ENCODE measurements around the gene LNX2. TPM values are rescaled to one million over a fixed set of nuclear protein-coding genes. Genes with fewer than 3 reads are reported as not detected.

Gene LNX2
- total and polyA plus RNA-seq, 7 experiments from 2014 or later: 3.2 to 10.7 (median 4.5) TPM

GRCh38 chr13:27634791-27635190, 14.5 kb upstream of the LNX2 start:
- ChIA-PET POLR2A (interaction anchor here (1.4 kb wide), 1 partner anchor 13 kb away, joined by 8 read pairs; the partner anchor contains the start of gene POLR1D), CTCF (no interaction called here)
- no peak overlapping the region for H3K27ac ChIP-seq (ENCODE audit: low read depth, low read length)

GRCh38 chr13:27634231-27634630, 13.9 kb upstream of the LNX2 start:
- intact Hi-C loops (cut with micrococcal nuclease): no loop called here
- Histone ChIP-seq H3K27me3 (ENCODE audit: control insufficient read depth in 2 of 2, insufficient read depth in 2 of 2, low read length in 2 of 2) (no peaks in the 10 kb centered on the region), H3K27ac (ENCODE audit: low read depth, low read length) (no peak overlapping the region), H3K4me1 (ENCODE audit: control insufficient read depth in 2 of 2, insufficient read depth in 2 of 2, low read length in 2 of 2) (peaks cover under 1 to 9% of the 10 kb centered on the region in 2 donors), H3K4me3 (ENCODE audit: low read length) (no peak overlapping the region), H3K36me3 (ENCODE audit: control insufficient read depth in 2 of 3, insufficient read depth in 3 of 3, low read length in 3 of 3) (no peaks in the 10 kb centered on the region), H3K9me3 (ENCODE audit: control insufficient read depth in 2 of 3, low read length in 3 of 3) (no peaks in the 10 kb centered on the region)
- peaks cover 29 to 83% (median 69%) of the 10 kb centered on the region in 7 donors for H3K4me1 Mint-ChIP-seq
- no peaks in the 10 kb centered on the region for H3K9me3 Mint-ChIP-seq
- DNase-seq: no peak
- peaks cover 3 to 39% (median 16%) of the 10 kb centered on the region in 5 donors for H3K36me3 Mint-ChIP-seq
- ChIA-PET POLR2A (interaction anchor here (1.4 kb wide), 1 partner anchor 12 kb away, joined by 8 read pairs; the partner anchor contains the start of gene POLR1D), CTCF (no interaction called here)
- H3K27ac Mint-ChIP-seq: peak overlapping the region in 1 of 9 donors; percentile 4
- no peaks in the 10 kb centered on the region for H3K27me3 Mint-ChIP-seq
- no peak for ATAC-seq
- no peak overlapping the region for H3K4me3 Mint-ChIP-seq

More at GRCh38 chr13:27634791-27635190, 14.5 kb upstream of the LNX2 start:
- ATAC-seq: no peak
- intact Hi-C loops (cut with micrococcal nuclease): no loop called here
- Mint-ChIP-seq H3K27me3 (no peaks in the 10 kb centered on the region), H3K4me1 (peaks cover 29 to 85% (median 73%) of the 10 kb centered on the region in 7 donors), H3K4me3 (no peak overlapping the region), H3K9me3 (no peaks in the 10 kb centered on the region), H3K36me3 (peaks cover 3 to 41% (median 16%) of the 10 kb centered on the region in 5 donors), H3K27ac (no peak overlapping the region)
- H3K4me1 ChIP-seq (ENCODE audit: control insufficient read depth in 2 of 2, insufficient read depth in 2 of 2, low read length in 2 of 2): peaks cover 0 to 9% of the 10 kb centered on the region in 2 donors
- H3K9me3 ChIP-seq (ENCODE audit: control insufficient read depth in 2 of 3, low read length in 3 of 3): no peaks in the 10 kb centered on the region
- H3K36me3 ChIP-seq (ENCODE audit: control insufficient read depth in 2 of 3, insufficient read depth in 3 of 3, low read length in 3 of 3): no peaks in the 10 kb centered on the region
- H3K27me3 ChIP-seq (ENCODE audit: control insufficient read depth in 2 of 2, insufficient read depth in 2 of 2, low read length in 2 of 2): no peaks in the 10 kb centered on the region
- H3K4me3 ChIP-seq (ENCODE audit: low read length): no peak overlapping the region
- DNase-seq: no peak

DNA sequence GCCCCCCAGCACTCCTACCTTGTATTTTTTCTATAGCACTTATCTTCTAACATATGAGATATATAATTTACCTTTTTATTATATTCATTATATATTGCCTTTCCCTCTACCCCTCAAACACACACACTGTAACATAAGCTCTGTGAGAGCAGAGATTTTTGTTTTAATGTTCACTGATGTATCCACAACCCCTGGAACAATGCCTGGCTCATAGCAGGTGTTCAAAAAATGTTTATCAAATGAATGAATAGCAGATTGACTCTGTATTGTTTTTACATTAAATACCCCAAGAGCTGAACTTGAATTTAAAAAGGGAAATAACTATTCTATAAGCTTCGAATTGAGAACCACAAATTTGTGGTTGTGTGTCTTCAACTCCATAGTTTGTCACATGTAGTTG, 12.3 kb upstream of the LNX2 start:
- CTCF ChIA-PET: interaction anchor here (1.6 kb wide), 1 partner anchor 10 kb away, joined by 3 read pairs; no protein-coding TSS in a partner anchor
- Histone ChIP-seq H3K4me3 (ENCODE audit: low read length) (no peak overlapping the region), H3K27me3 (ENCODE audit: control insufficient read depth in 2 of 2, insufficient read depth in 2 of 2, low read length in 2 of 2) (no peaks in the 10 kb centered on the region), H3K9me3 (ENCODE audit: control insufficient read depth in 2 of 3, low read length in 3 of 3) (no peaks in the 10 kb centered on the region), H3K27ac (ENCODE audit: low read depth, low read length) (no peak overlapping the region), H3K36me3 (ENCODE audit: control insufficient read depth in 2 of 3, insufficient read depth in 3 of 3, low read length in 3 of 3) (no peaks in the 10 kb centered on the region), H3K4me1 (ENCODE audit: control insufficient read depth in 2 of 2, insufficient read depth in 2 of 2, low read length in 2 of 2) (peaks cover 4 to 9% of the 10 kb centered on the region in 2 donors)
- Mint-ChIP-seq H3K27ac (peak overlapping the region in 2 of 9 donors; percentile 17 to 23), H3K36me3 (peaks cover 3 to 43% (median 20%) of the 10 kb centered on the region in 5 donors), H3K27me3 (no peaks in the 10 kb centered on the region), H3K9me3 (no peaks in the 10 kb centered on the region), H3K4me3 (no peak overlapping the region), H3K4me1 (peaks cover 35 to 86% (median 75%) of the 10 kb centered on the region in 7 donors)
- intact Hi-C loops (cut with micrococcal nuclease): no loop called here
- no peak for DNase-seq
- POLR2A ChIA-PET: interaction anchor here (0.8 kb wide), 1 partner anchor 13 kb away, joined by 3 read pairs; no protein-coding TSS in a partner anchor
- no peak for ATAC-seq

- intact Hi-C loops (cut with micrococcal nuclease): no loop called here
- Histone ChIP-seq H3K4me1 (ENCODE audit: control insufficient read depth in 2 of 2, insufficient read depth in 2 of 2, low read length in 2 of 2) (peaks cover 4 to 9% of the 10 kb centered on the region in 2 donors), H3K36me3 (ENCODE audit: control insufficient read depth in 2 of 3, insufficient read depth in 3 of 3, low read length in 3 of 3) (peaks cover 0 to 3% (median 0%) of the 10 kb centered on the region in 3 experiments), H3K27ac (ENCODE audit: low read depth, low read length) (no peak overlapping the region), H3K27me3 (ENCODE audit: control insufficient read depth in 2 of 2, insufficient read depth in 2 of 2, low read length in 2 of 2) (no peaks in the 10 kb centered on the region), H3K4me3 (ENCODE audit: low read length) (no peak overlapping the region), H3K9me3 (ENCODE audit: control insufficient read depth in 2 of 3, low read length in 3 of 3) (no peaks in the 10 kb centered on the region)
- Mint-ChIP-seq H3K4me1 (peaks cover 38 to 89% (median 78%) of the 10 kb centered on the region in 7 donors), H3K9me3 (no peaks in the 10 kb centered on the region), H3K4me3 (no peak overlapping the region), H3K27me3 (no peaks in the 10 kb centered on the region), H3K27ac (peak overlapping the region in 2 of 9 donors; percentile 17 to 23), H3K36me3 (peaks cover 3 to 48% (median 20%) of the 10 kb centered on the region in 5 donors)
- no peak for ATAC-seq
- ChIA-PET CTCF (interaction anchor here (1.6 kb wide), 1 partner anchor 9 kb away, joined by 3 read pairs; no protein-coding TSS in a partner anchor), POLR2A (interaction anchor here (0.8 kb wide), 1 partner anchor 13 kb away, joined by 3 read pairs; no protein-coding TSS in a partner anchor)
- DNase-seq: no peak
These were observed 11.9 kb upstream of the LNX2 start for GRCh38 chr13:27632214-27632613.

- Histone ChIP-seq H3K9me3 (ENCODE audit: control insufficient read depth in 2 of 3, low read length in 3 of 3) (no peaks in the 10 kb centered on the region), H3K36me3 (ENCODE audit: control insufficient read depth in 2 of 3, insufficient read depth in 3 of 3, low read length in 3 of 3) (peaks cover 0 to 5% (median 0%) of the 10 kb centered on the region in 3 experiments), H3K27me3 (ENCODE audit: control insufficient read depth in 2 of 2, insufficient read depth in 2 of 2, low read length in 2 of 2) (no peaks in the 10 kb centered on the region), H3K4me1 (ENCODE audit: control insufficient read depth in 2 of 2, insufficient read depth in 2 of 2, low read length in 2 of 2) (peaks cover 4 to 6% of the 10 kb centered on the region in 2 donors), H3K27ac (ENCODE audit: low read depth, low read length) (no peak overlapping the region), H3K4me3 (ENCODE audit: low read length) (no peak overlapping the region)
- Mint-ChIP-seq H3K27ac (no peak overlapping the region), H3K9me3 (no peaks in the 10 kb centered on the region), H3K27me3 (no peaks in the 10 kb centered on the region), H3K4me3 (no peak overlapping the region), H3K4me1 (peaks cover 36 to 89% (median 78%) of the 10 kb centered on the region in 7 donors), H3K36me3 (peaks cover 3 to 49% (median 20%) of the 10 kb centered on the region in 5 donors)
- ATAC-seq (no peak), DNase-seq (no peak)
- intact Hi-C loops (cut with micrococcal nuclease): no loop called here
- ChIA-PET CTCF (interaction anchor here (1.6 kb wide), 1 partner anchor 9 kb away, joined by 3 read pairs; no protein-coding TSS in a partner anchor), POLR2A (no interaction called here)
These were observed 11.3 kb upstream of the LNX2 start for GRCh38 chr13:27631665-27632064.

DNA sequence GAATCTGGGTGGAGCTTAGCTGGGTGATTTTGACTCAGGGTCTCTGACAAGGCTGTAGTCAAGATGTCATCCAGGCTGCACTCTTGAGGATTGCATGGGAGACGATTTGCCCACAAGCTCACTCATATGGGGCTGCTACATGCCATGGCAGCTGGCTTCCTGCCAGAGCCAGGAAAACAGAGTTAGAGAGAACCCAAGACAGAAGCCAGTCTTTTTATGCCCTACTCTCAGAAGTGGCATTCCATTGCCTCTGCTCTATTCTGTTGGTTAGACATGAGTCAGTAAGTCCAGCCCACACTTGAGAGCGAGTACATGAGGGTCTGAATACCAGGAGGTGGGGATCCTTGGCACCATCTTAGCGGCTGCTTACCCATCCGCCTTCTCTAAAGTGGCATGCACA, 10.8 kb upstream of the LNX2 start:
- Mint-ChIP-seq H3K27ac (peak overlapping the region in 1 of 9 donors; percentile 19), H3K27me3 (no peaks in the 10 kb centered on the region), H3K4me3 (no peak overlapping the region), H3K9me3 (no peaks in the 10 kb centered on the region), H3K36me3 (peaks cover 3 to 49% (median 20%) of the 10 kb centered on the region in 5 donors), H3K4me1 (peaks cover 35 to 89% (median 78%) of the 10 kb centered on the region in 7 donors)
- ChIA-PET CTCF (interaction anchor here (1.6 kb wide), 1 partner anchor 8 kb away, joined by 3 read pairs; no protein-coding TSS in a partner anchor), POLR2A (no interaction called here)
- Histone ChIP-seq H3K4me1 (ENCODE audit: control insufficient read depth in 2 of 2, insufficient read depth in 2 of 2, low read length in 2 of 2) (peaks cover 3 to 4% of the 10 kb centered on the region in 2 donors), H3K4me3 (ENCODE audit: low read length) (no peak overlapping the region), H3K9me3 (ENCODE audit: control insufficient read depth in 2 of 3, low read length in 3 of 3) (no peaks in the 10 kb centered on the region), H3K27ac (ENCODE audit: low read depth, low read length) (no peak overlapping the region), H3K27me3 (ENCODE audit: control insufficient read depth in 2 of 2, insufficient read depth in 2 of 2, low read length in 2 of 2) (no peaks in the 10 kb centered on the region), H3K36me3 (ENCODE audit: control insufficient read depth in 2 of 3, insufficient read depth in 3 of 3, low read length in 3 of 3) (peaks cover 0 to 5% (median 0%) of the 10 kb centered on the region in 3 experiments)
- ATAC-seq (no peak), DNase-seq (no peak)
- intact Hi-C loops (cut with micrococcal nuclease): no loop called here

Measured in naive thymus-derived CD4-positive, alpha-beta T cell (primary cell).